ENCODE results near the gene ATP5ME. TPM values are rescaled to one million over a fixed set of nuclear protein-coding genes. Genes with fewer than 3 reads are reported as not detected.
A peak's percentile ranks its signal among the peaks of the same experiment; 100 is the strongest.

ATP5ME gene
- total and polyA plus RNA-seq, 2 of the 13 experiments (the other 11 are each of a cell fraction or from before 2014, with no cell fraction given), result 305 to 753 TPM

DNA sequence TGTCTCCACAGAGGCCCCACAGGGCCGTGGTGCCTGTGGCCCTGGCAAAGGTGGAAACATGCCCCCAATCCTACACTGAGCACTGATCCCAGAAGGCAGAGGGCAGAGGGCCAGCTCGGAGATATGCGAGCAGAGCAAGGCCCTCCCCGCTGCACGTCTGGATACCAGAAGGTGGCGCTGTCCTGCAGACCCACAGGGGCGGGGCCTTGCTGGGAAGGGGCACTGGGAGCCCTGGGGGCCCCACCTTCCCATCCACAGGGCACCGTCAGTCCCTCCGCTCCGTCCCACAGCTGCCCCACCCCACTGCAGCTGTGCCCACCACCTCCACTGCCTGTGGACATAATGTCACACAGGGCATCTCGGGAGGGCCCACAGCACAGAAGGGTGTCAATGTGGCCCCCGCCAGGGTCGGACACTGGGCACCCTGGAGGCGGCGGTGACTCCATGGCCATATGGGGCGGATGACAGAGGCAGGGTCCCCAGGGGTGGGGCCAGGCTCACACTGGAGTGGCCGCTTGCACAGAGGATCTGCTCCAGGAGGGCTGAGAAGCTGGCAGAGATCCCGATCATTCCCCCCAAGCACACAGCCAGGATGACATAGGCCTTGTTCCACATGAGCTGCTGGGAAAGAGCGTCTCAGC, 10.0 kb upstream of the ATP5ME start (continued):
- TF ChIP-seq, protein P1, sequence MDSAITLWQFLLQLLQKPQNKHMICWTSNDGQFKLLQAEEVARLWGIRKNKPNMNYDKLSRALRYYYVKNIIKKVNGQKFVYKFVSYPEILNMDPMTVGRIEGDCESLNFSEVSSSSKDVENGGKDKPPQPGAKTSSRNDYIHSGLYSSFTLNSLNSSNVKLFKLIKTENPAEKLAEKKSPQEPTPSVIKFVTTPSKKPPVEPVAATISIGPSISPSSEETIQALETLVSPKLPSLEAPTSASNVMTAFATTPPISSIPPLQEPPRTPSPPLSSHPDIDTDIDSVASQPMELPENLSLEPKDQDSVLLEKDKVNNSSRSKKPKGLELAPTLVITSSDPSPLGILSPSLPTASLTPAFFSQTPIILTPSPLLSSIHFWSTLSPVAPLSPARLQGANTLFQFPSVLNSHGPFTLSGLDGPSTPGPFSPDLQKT (CRISPR knock-in tag; IDR thresholded peaks at IDR 0.05; ENCODE audit: borderline replicate concordance), result no peak
- TF ChIP-seq ZNF674 (CRISPR knock-in tag; IDR thresholded peaks at IDR 0.05; ENCODE audit: low read depth) (no peak), DPF2 (CRISPR knock-in tag; IDR thresholded peaks at IDR 0.05; ENCODE audit: borderline replicate concordance, low read depth) (0 out of 2 replicates have a peak, but pooled peaks have one; percentile 2), ZNF230 (CRISPR knock-in tag; IDR thresholded peaks at IDR 0.05) (no peak), SETDB1 (CRISPR knock-in tag; IDR thresholded peaks at IDR 0.05; ENCODE audit: borderline replicate concordance) (no peak), ZNF101 (CRISPR knock-in tag; IDR thresholded peaks at IDR 0.05; ENCODE audit: borderline replicate concordance, low read depth) (no peak), ZBTB20 (CRISPR knock-in tag; IDR thresholded peaks at IDR 0.05; ENCODE audit: borderline replicate concordance, low read depth) (no peak), ZNF567 (CRISPR knock-in tag; IDR thresholded peaks at IDR 0.05; ENCODE audit: borderline replicate concordance) (no peak), IRF1 (CRISPR knock-in tag; IDR thresholded peaks at IDR 0.05; ENCODE audit: low read depth) (no peak), NCOA5 (CRISPR knock-in tag; IDR thresholded peaks at IDR 0.05) (no peak), TBL1XR1 (IDR thresholded peaks at IDR 0.05; ENCODE audit: borderline replicate concordance, low read length, partially characterized antibody) (no peak), SP4 (CRISPR knock-in tag; IDR thresholded peaks at IDR 0.05) (peak; percentile 80), TEAD2 (CRISPR knock-in tag; IDR thresholded peaks at IDR 0.05) (no peak), ZNF563 (CRISPR knock-in tag; IDR thresholded peaks at IDR 0.05) (no peak), FOSL1 (CRISPR knock-in tag; IDR thresholded peaks at IDR 0.05; ENCODE audit: borderline replicate concordance) (no peak), ZNF180 (CRISPR knock-in tag; IDR thresholded peaks at IDR 0.05; ENCODE audit: borderline replicate concordance, low read depth) (no peak)
- TF ChIP-seq, protein P2, sequence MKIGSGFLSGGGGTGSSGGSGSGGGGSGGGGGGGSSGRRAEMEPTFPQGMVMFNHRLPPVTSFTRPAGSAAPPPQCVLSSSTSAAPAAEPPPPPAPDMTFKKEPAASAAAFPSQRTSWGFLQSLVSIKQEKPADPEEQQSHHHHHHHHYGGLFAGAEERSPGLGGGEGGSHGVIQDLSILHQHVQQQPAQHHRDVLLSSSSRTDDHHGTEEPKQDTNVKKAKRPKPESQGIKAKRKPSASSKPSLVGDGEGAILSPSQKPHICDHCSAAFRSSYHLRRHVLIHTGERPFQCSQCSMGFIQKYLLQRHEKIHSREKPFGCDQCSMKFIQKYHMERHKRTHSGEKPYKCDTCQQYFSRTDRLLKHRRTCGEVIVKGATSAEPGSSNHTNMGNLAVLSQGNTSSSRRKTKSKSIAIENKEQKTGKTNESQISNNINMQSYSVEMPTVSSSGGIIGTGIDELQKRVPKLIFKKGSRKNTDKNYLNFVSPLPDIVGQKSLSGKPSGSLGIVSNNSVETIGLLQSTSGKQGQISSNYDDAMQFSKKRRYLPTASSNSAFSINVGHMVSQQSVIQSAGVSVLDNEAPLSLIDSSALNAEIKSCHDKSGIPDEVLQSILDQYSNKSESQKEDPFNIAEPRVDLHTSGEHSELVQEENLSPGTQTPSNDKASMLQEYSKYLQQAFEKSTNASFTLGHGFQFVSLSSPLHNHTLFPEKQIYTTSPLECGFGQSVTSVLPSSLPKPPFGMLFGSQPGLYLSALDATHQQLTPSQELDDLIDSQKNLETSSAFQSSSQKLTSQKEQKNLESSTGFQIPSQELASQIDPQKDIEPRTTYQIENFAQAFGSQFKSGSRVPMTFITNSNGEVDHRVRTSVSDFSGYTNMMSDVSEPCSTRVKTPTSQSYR (CRISPR knock-in tag; IDR thresholded peaks at IDR 0.05; ENCODE audit: borderline replicate concordance), result no peak
- TF ChIP-seq, protein P3, sequence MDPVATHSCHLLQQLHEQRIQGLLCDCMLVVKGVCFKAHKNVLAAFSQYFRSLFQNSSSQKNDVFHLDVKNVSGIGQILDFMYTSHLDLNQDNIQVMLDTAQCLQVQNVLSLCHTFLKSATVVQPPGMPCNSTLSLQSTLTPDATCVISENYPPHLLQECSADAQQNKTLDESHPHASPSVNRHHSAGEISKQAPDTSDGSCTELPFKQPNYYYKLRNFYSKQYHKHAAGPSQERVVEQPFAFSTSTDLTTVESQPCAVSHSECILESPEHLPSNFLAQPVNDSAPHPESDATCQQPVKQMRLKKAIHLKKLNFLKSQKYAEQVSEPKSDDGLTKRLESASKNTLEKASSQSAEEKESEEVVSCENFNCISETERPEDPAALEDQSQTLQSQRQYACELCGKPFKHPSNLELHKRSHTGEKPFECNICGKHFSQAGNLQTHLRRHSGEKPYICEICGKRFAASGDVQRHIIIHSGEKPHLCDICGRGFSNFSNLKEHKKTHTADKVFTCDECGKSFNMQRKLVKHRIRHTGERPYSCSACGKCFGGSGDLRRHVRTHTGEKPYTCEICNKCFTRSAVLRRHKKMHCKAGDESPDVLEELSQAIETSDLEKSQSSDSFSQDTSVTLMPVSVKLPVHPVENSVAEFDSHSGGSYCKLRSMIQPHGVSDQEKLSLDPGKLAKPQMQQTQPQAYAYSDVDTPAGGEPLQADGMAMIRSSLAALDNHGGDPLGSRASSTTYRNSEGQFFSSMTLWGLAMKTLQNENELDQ (CRISPR knock-in tag; IDR thresholded peaks at IDR 0.05; ENCODE audit: borderline replicate concordance), result no peak
- TF ChIP-seq, protein P4, sequence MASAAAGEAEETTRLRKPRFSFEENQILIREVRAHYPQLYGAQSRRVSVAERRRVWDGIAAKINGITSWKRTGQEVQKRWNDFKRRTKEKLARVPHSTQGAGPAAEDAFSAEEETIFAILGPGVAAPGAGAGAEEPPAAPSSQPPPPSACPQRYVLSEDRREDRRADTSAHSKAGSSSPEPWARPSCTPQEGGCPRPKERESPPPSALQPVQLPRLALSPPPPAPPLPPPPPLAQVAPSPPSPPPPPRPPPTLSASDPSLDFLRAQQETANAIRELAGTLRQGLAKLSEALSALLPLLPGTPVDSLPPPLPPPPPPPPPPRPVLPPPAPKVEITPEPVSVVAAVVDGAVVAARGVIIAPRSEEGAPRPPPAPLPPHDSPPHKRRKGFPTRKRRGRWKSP (CRISPR knock-in tag; IDR thresholded peaks at IDR 0.05), result peak; percentile 41; the same call in 1 of the 2 replicates
- TF ChIP-seq, protein P5, sequence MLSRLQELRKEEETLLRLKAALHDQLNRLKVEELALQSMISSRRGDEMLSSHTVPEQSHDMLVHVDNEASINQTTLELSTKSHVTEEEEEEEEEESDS (CRISPR knock-in tag; IDR thresholded peaks at IDR 0.05; ENCODE audit: borderline replicate concordance), result no peak

Data from HepG2 (cell line).